Keratinocyte (primary cell): Measurements from ENCODE around the gene RASA3. TPM values are rescaled to one million over a fixed set of nuclear protein-coding genes. Genes with fewer than 3 reads are reported as not detected.

Source experiments
- DNase-seq: peaks from one replicate; pipeline ENCODE4 v3.0.0-alpha.2; 2011; ENCODE audit warnings: low read depth, missing footprints, low spot score
- FAIRE-seq: peaks from 2 replicates; lab custom pipeline; 2011; peaks lifted over from hg19 to GRCh38; lab: Jason Lieb, UNC
- H2AFZ ChIP-seq: 2 replicates; pipeline ENCODE4 v1.6.0; 2012; ENCODE audit warnings: low read length, control low read depth, inconsistent platforms; ENCODE audit not compliant: control insufficient read depth
- H3K27ac ChIP-seq: 2 replicates; pipeline ENCODE4 v1.5.1; 2011; ENCODE audit warnings: low read length; ENCODE audit not compliant: control insufficient read depth, insufficient read depth
- H3K27me3 ChIP-seq: 3 replicates; pipeline ENCODE4 v1.6.0; 2011; ENCODE audit warnings: low read length; ENCODE audit not compliant: control insufficient read depth, insufficient read depth; ENCODE audit errors: extremely low read depth
- H3K36me3 ChIP-seq, 2 experiments: 2 replicates in 1 of 2; 3 replicates in 1 of 2; pipeline ENCODE4 v1.5.1; 2011; ENCODE audit warnings: low read length in 2 of 2, mild to moderate bottlenecking in 1 of 2; ENCODE audit not compliant: control insufficient read depth in 2 of 2, insufficient read depth in 2 of 2; ENCODE audit errors: extremely low read depth in 1 of 2
- H3K4me1 ChIP-seq: 3 replicates; pipeline ENCODE4 v1.5.1; 2011; ENCODE audit warnings: low read length; ENCODE audit not compliant: control insufficient read depth, insufficient read depth; ENCODE audit errors: extremely low read depth
- H3K4me2 ChIP-seq: 3 replicates; pipeline ENCODE4 v1.6.0; 2011; ENCODE audit warnings: low read depth, low read length; ENCODE audit not compliant: control insufficient read depth, insufficient read depth; ENCODE audit errors: extremely low read depth
- H3K4me3 ChIP-seq, 3 experiments: fragments of 200-600 bp in 1 of 3; sonication (generic) in 1 of 3; 2 replicates in 2 of 3; 3 replicates in 1 of 3; pipeline ENCODE4 v1.5.1; 2011 to 2016; ENCODE audit warnings: low read length in 3 of 3, mild to moderate bottlenecking in 3 of 3, control low read depth in 2 of 3, inconsistent platforms in 1 of 3, low read depth in 1 of 3, mixed read lengths in 1 of 3, mixed run types in 1 of 3, moderate library complexity in 1 of 3; ENCODE audit not compliant: control insufficient read depth in 2 of 3, insufficient read depth in 2 of 3; ENCODE audit errors: extremely low read depth in 1 of 3
- H3K79me2 ChIP-seq: 2 replicates; pipeline ENCODE4 v1.6.0; 2012; ENCODE audit warnings: low read length; ENCODE audit not compliant: control insufficient read depth, insufficient read depth
- H3K9ac ChIP-seq: 3 replicates; pipeline ENCODE4 v1.6.0; 2011; ENCODE audit warnings: low read length; ENCODE audit not compliant: control insufficient read depth, insufficient read depth; ENCODE audit errors: extremely low read depth
- H3K9me1 ChIP-seq: 3 replicates; pipeline ENCODE4 v1.6.0; 2011; ENCODE audit warnings: low read length; ENCODE audit not compliant: control insufficient read depth, insufficient read depth; ENCODE audit errors: extremely low read depth
- H3K9me3 ChIP-seq: 2 replicates; pipeline ENCODE4 v1.5.1; 2012; ENCODE audit warnings: low read depth, low read length; ENCODE audit not compliant: control insufficient read depth
- H4K20me1 ChIP-seq: 3 replicates; pipeline ENCODE4 v1.6.0; 2011; ENCODE audit warnings: low read length; ENCODE audit not compliant: control insufficient read depth, insufficient read depth; ENCODE audit errors: extremely low read depth
- CTCF ChIP-seq, 3 experiments: IDR thresholded peaks in 1 of 3; conservative IDR thresholded peaks in 1 of 3; optimal IDR thresholded peaks in 1 of 3; 2 replicates in 2 of 3; 3 replicates in 1 of 3; pipeline versions ENCODE3 to v1.5.1; 2011; ENCODE audit warnings: low read length in 3 of 3, mild to moderate bottlenecking in 3 of 3, moderate library complexity in 2 of 3, control low read depth in 1 of 3, inconsistent platforms in 1 of 3; ENCODE audit not compliant: insufficient read depth in 2 of 3; ENCODE audit errors: extremely low read depth in 1 of 3
- EZH2 ChIP-seq: IDR thresholded peaks from one replicate; pipeline ENCODE4 v1.6.1; 2012; ENCODE audit warnings: inconsistent platforms, mild to moderate bottlenecking, low read length, moderate library complexity
- dilution Hi-C: fragments of 300-500 bp; cut with MboI; formaldehyde crosslinking; loops from one replicate; pipeline ENCODE4 v1.7.0; 2020; ENCODE audit warnings: low sequenced_read_pairs; ENCODE audit not compliant: extremely low pct_ligation_motif_present
- polyA plus RNA-seq, 5 experiments: library from polyadenylated mRNA; depleted of rRNA in 3 of 5; stranded (reverse) in 3 of 5; stranded (forward) in 1 of 5; unstranded in 1 of 5; fragments of >200 nt; gene quantifications; 1 replicate in 1 of 5; 2 replicates in 3 of 5; 3 replicates in 1 of 5; pipeline versions ENCODE4 v1.2.1 to v1.2.3, GENCODE V29; 2011 to 2012; ENCODE audit warnings: missing spikeins in 2 of 5, low read depth in 1 of 5, low replicate concordance in 1 of 5

Gene RASA3
- polyA plus RNA-seq, 1 donor (not counting 4 experiments of a cell fraction or from before 2014, with no cell fraction given), result 4.1 TPM

- no peak for TF ChIP-seq EZH2
- no peak for TF ChIP-seq CTCF (optimal IDR thresholded peaks at IDR 0.05 in 1 of 3, IDR thresholded peaks at IDR 0.05 in 1 of 3, conservative IDR thresholded peaks at IDR 0.05 in 1 of 3; ENCODE audit: extremely low read depth in 1 of 3, insufficient read depth in 2 of 3, low read length in 3 of 3)
- peaks cover 27% of the 10 kb centered on the region for H3K4me1 ChIP-seq
- H3K27ac ChIP-seq, result peak overlapping the region; percentile 76
- H3K79me2 ChIP-seq, result peaks cover 5% of the 10 kb centered on the region
- peak overlapping the region; percentile 78 for H3K9ac ChIP-seq
- no peaks in the 10 kb centered on the region for H4K20me1 ChIP-seq
- peak; percentile 93 for FAIRE-seq
- peak overlapping the region; percentile 84 for H3K4me2 ChIP-seq
- H3K4me3 ChIP-seq, result peak overlapping the region in 2 of 3 experiments; percentile 60 to 62
- no peaks in the 10 kb centered on the region for H3K36me3 ChIP-seq
- no peaks in the 10 kb centered on the region for H3K9me1 ChIP-seq
- no peaks in the 10 kb centered on the region for H3K9me3 ChIP-seq
- dilution Hi-C loops, result no loop called here
- DNase-seq, result peak; percentile 88
- peak overlapping the region; percentile 56 for H2AFZ ChIP-seq
- H3K27me3 ChIP-seq, result no peaks in the 10 kb centered on the region
Measured at GRCh38 chr13:114065141-114065925, 67.1 kb downstream of the RASA3 start.

- Histone ChIP-seq H3K27me3 (no peaks in the 10 kb centered on the region), H3K9me3 (no peaks in the 10 kb centered on the region), H3K79me2 (peaks cover 5% of the 10 kb centered on the region), H3K4me3 (peak overlapping the region in 2 of 3 experiments; percentile 60 to 62), H4K20me1 (no peaks in the 10 kb centered on the region), H3K27ac (peak overlapping the region; percentile 76), H3K9me1 (no peaks in the 10 kb centered on the region), H3K9ac (peak overlapping the region; percentile 78), H3K36me3 (no peaks in the 10 kb centered on the region), H2AFZ (peak overlapping the region; percentile 30), H3K4me1 (peaks cover 27% of the 10 kb centered on the region), H3K4me2 (peak overlapping the region; percentile 84)
- FAIRE-seq (no peak), DNase-seq (no peak)
- TF ChIP-seq CTCF (optimal IDR thresholded peaks at IDR 0.05 in 1 of 3, IDR thresholded peaks at IDR 0.05 in 1 of 3, conservative IDR thresholded peaks at IDR 0.05 in 1 of 3; ENCODE audit: extremely low read depth in 1 of 3, insufficient read depth in 2 of 3, low read length in 3 of 3) (no peak), EZH2 (no peak)
- dilution Hi-C loops, result no loop called here
Measured at GRCh38 chr13:114064450-114065140, 67.8 kb downstream of the RASA3 start.
